Peyer's patch (tissue), 4 donors: ENCODE measurements around the gene C11orf68. TPM values are rescaled to one million over a fixed set of nuclear protein-coding genes. Genes with fewer than 3 reads are reported as not detected.

Experiments used
- DNase-seq, 3 donors: peaks; one replicate each; pipeline ENCODE4 v3.0.0-alpha.2; 2017 to 2019
- H3K27ac ChIP-seq, 4 donors: fragments of 200-600 bp; sonication (generic); one replicate each; pipeline ENCODE4 v1.5.1; 2016 to 2019
- H3K27me3 ChIP-seq, 2 donors: fragments of 200-600 bp; sonication (generic); one replicate each; pipeline ENCODE4 v1.5.1; 2019
- H3K36me3 ChIP-seq, 3 donors: fragments of 200-600 bp; sonication (generic); one replicate each; pipeline ENCODE4 v1.5.1; 2016 to 2019
- H3K4me1 ChIP-seq, 4 donors: fragments of 200-600 bp; sonication (generic); one replicate each; pipeline ENCODE4 v1.5.1; 2016 to 2019
- H3K4me3 ChIP-seq, 4 donors: fragments of 200-600 bp; sonication (generic); 1 replicate in 3 of 4; 2 replicates in 1 of 4; pipeline ENCODE4 v1.5.1; 2016 to 2019; ENCODE audit warnings: mild to moderate bottlenecking in 1 of 4
- H3K9me3 ChIP-seq, 4 donors: fragments of 200-600 bp; sonication (generic); one replicate each; pipeline ENCODE4 v1.5.1; 2016 to 2019; ENCODE audit warnings: mild to moderate bottlenecking in 1 of 4
- CTCF ChIP-seq, 6 experiments: fragments of 450-650 bp in 4 of 6; fragments of 200-600 bp in 2 of 6; sonication (generic) in 1 of 6; IDR thresholded peaks; one replicate each; pipeline ENCODE4 v1.5.1; 2017 to 2019; ENCODE audit warnings: antibody characterized with exemption in 6 of 6, mild to moderate bottlenecking in 3 of 6, moderate library complexity in 1 of 6
- POLR2A ChIP-seq, 2 donors: fragments of 450-650 bp; IDR thresholded peaks; one replicate each; pipeline ENCODE4 v1.5.1; 2017; ENCODE audit warnings: antibody characterized with exemption in 2 of 2, mild to moderate bottlenecking in 2 of 2, moderate library complexity in 2 of 2
- total RNA-seq, 4 donors: library from RNA; depleted of rRNA; stranded (reverse); fragments of >200 nt; gene quantifications; one replicate each; pipeline ENCODE4 v1.1.0, GENCODE V29; 2016

Gene C11orf68
- total RNA-seq: 10 to 100 TPM in 2 of 4 donors, 1 to 10 TPM in 2; 8.3 to 20.6 (median 12.1) TPM

- Histone ChIP-seq H3K9me3 (no peaks in the 10 kb centered on the region), H3K27ac (peak within 1 kb of the TSS; percentile 88 to 100 (median 95)), H3K4me1 (peaks cover 2 to 48% (median 21%) of the 10 kb centered on the region in 4 donors), H3K27me3 (no peaks in the 10 kb centered on the region), H3K36me3 (peaks cover 0 to 18% (median 0%) of the 10 kb centered on the region in 3 donors), H3K4me3 (peak within 1 kb of the TSS; percentile 94 to 99 (median 97))
- DNase-seq: no peak
- no peak for TF ChIP-seq CTCF (IDR thresholded peaks at IDR 0.05)
- TF ChIP-seq POLR2A (IDR thresholded peaks at IDR 0.05): peak in 1 of 2 donors; percentile 12
Observed at GRCh38 chr11:65918211-65919140, at the start of gene C11orf68. TSS of gene C11orf68 (minus strand) at chr11:65919062. CDS start at chr11:65919031, 31 bp downstream.

GRCh38 chr11:65967329-65967934 lies 48.6 kb upstream of the C11orf68 start:
- H3K27ac ChIP-seq: no peak overlapping the region
- peaks cover 0 to 78% (median 0%) of the 10 kb centered on the region in 3 donors for H3K36me3 ChIP-seq
- no peak for DNase-seq
- no peak overlapping the region for H3K4me3 ChIP-seq
- TF ChIP-seq POLR2A (IDR thresholded peaks at IDR 0.05): no peak
- TF ChIP-seq CTCF (IDR thresholded peaks at IDR 0.05): no peak
- H3K9me3 ChIP-seq: no peaks in the 10 kb centered on the region
- no peaks in the 10 kb centered on the region for H3K27me3 ChIP-seq
- H3K4me1 ChIP-seq: peaks cover 6 to 15% (median 12%) of the 10 kb centered on the region in 4 donors

- no peak for DNase-seq
- Histone ChIP-seq H3K36me3 (peaks cover 0 to 70% (median 0%) of the 10 kb centered on the region in 3 donors), H3K4me1 (peaks cover 6 to 17% (median 15%) of the 10 kb centered on the region in 4 donors), H3K27ac (no peak overlapping the region), H3K4me3 (no peak overlapping the region), H3K9me3 (no peaks in the 10 kb centered on the region), H3K27me3 (no peaks in the 10 kb centered on the region)
- TF ChIP-seq CTCF (IDR thresholded peaks at IDR 0.05): no peak
- no peak for TF ChIP-seq POLR2A (IDR thresholded peaks at IDR 0.05)
Observed at GRCh38 chr11:65965986-65966762, 47.3 kb upstream of the C11orf68 start.

GRCh38 chr11:65964906-65965305 lies 46.0 kb upstream of the C11orf68 start:
- no peaks in the 10 kb centered on the region for H3K9me3 ChIP-seq
- H3K4me3 ChIP-seq: no peak overlapping the region
- no peaks in the 10 kb centered on the region for H3K27me3 ChIP-seq
- peaks cover 6 to 20% (median 15%) of the 10 kb centered on the region in 4 donors for H3K4me1 ChIP-seq
- TF ChIP-seq CTCF (IDR thresholded peaks at IDR 0.05) (no peak), POLR2A (IDR thresholded peaks at IDR 0.05) (no peak)
- H3K36me3 ChIP-seq: peaks cover 0 to 63% (median 0%) of the 10 kb centered on the region in 3 donors
- DNase-seq: no peak
- H3K27ac ChIP-seq: no peak overlapping the region

GRCh38 chr11:65962141-65962564 lies 43.3 kb upstream of the C11orf68 start:
- Histone ChIP-seq H3K4me3 (peak overlapping the region; percentile 77 to 100 (median 96)), H3K9me3 (no peaks in the 10 kb centered on the region), H3K36me3 (peaks cover 0 to 36% (median 0%) of the 10 kb centered on the region in 3 donors), H3K4me1 (peaks cover 6 to 20% (median 16%) of the 10 kb centered on the region in 4 donors), H3K27ac (peak overlapping the region; percentile 83 to 96 (median 92)), H3K27me3 (no peaks in the 10 kb centered on the region)
- TF ChIP-seq POLR2A (IDR thresholded peaks at IDR 0.05) (no peak), CTCF (IDR thresholded peaks at IDR 0.05) (no peak)
- no peak for DNase-seq
